Common myeloid progenitor, CD34-positive (primary cell): ENCODE measurements around the gene MTHFD2L.
A peak's percentile ranks its signal among the peaks of the same experiment; 100 is the strongest.

Experiments
- CTCF ChIA-PET: fragments of 350-600 bp; sonication (Branson Sonifier 250); formaldehyde crosslinking; loops from one replicate; lab custom pipeline; 2021; ENCODE audit warnings: antibody characterized with exemption; lab: Charles Lee
- POLR2A ChIA-PET: fragments of 350-600 bp; sonication (Branson Sonifier 250); formaldehyde crosslinking; loops from one replicate; lab custom pipeline; 2021; ENCODE audit warnings: antibody characterized with exemption; lab: Charles Lee
- DNase-seq, 3 donors: peaks; one replicate each; pipeline versions ENCODE4 v3.0.0 to v3.0.0-alpha.2; 2013
- H3K27ac ChIP-seq, 2 experiments: 1 replicate in 1 of 2; 2 replicates in 1 of 2; pipeline ENCODE4 v1.7.0; 2013; ENCODE audit warnings: inconsistent platforms in 2 of 2, low read length in 2 of 2, mild to moderate bottlenecking in 2 of 2, low read depth in 1 of 2, moderate library complexity in 1 of 2; ENCODE audit not compliant: severe bottlenecking in 2 of 2, insufficient read depth in 1 of 2, poor library complexity in 1 of 2
- H3K27me3 ChIP-seq, 5 experiments: replicated peaks in 2 of 5; 1 replicate in 3 of 5; 2 replicates in 2 of 5; pipeline versions ENCODE4 v1.6.1 to v1.7.0; 2013; ENCODE audit warnings: low read length in 4 of 5, mild to moderate bottlenecking in 2 of 5, moderate library complexity in 2 of 5, inconsistent platforms in 1 of 5; ENCODE audit not compliant: insufficient read depth in 5 of 5, control insufficient read depth in 4 of 5
- H3K36me3 ChIP-seq, 4 experiments: 1 replicate in 2 of 4; 2 replicates in 2 of 4; pipeline versions ENCODE4 v1.6.1 to v1.7.0; 2013; ENCODE audit warnings: low read length in 3 of 4, control low read depth in 1 of 4, mild to moderate bottlenecking in 1 of 4; ENCODE audit not compliant: control insufficient read depth in 4 of 4, insufficient read depth in 4 of 4
- H3K4me1 ChIP-seq, 4 experiments: 1 replicate in 3 of 4; 2 replicates in 1 of 4; pipeline versions ENCODE4 v1.6.1 to v1.7.1; 2013; ENCODE audit warnings: low read length in 3 of 4, mild to moderate bottlenecking in 3 of 4, control low read depth in 1 of 4, inconsistent platforms in 1 of 4, moderate library complexity in 1 of 4; ENCODE audit not compliant: control insufficient read depth in 4 of 4, insufficient read depth in 4 of 4; ENCODE audit errors: control extremely low read depth in 1 of 4
- H3K4me3 ChIP-seq, 7 experiments: 1 replicate in 4 of 7; 2 replicates in 3 of 7; pipeline versions ENCODE4 v1.5.1 to v1.7.0; 2013; ENCODE audit warnings: mild to moderate bottlenecking in 7 of 7, low read length in 6 of 7, moderate library complexity in 6 of 7, inconsistent platforms in 2 of 7, low read depth in 2 of 7, control low read depth in 1 of 7; ENCODE audit not compliant: insufficient read depth in 4 of 7, control insufficient read depth in 1 of 7; ENCODE audit errors: extremely low read depth in 1 of 7
- H3K9me3 ChIP-seq, 5 experiments: 1 replicate in 4 of 5; 2 replicates in 1 of 5; pipeline versions ENCODE4 v1.6.1 to v1.7.1; 2013; ENCODE audit warnings: low read length in 4 of 5, mild to moderate bottlenecking in 2 of 5, inconsistent platforms in 1 of 5, low read depth in 1 of 5, moderate library complexity in 1 of 5; ENCODE audit not compliant: control insufficient read depth in 4 of 5, insufficient read depth in 2 of 5; ENCODE audit errors: control extremely low read depth in 1 of 5
- WGBS: methylation state at CpG from one replicate; pipeline ENCODE4 v1.1.5; 2013; ENCODE audit not compliant: insufficient coverage; 5-methylcytosine and 5-hydroxymethylcytosine counted together

The MTHFD2L gene

DNA sequence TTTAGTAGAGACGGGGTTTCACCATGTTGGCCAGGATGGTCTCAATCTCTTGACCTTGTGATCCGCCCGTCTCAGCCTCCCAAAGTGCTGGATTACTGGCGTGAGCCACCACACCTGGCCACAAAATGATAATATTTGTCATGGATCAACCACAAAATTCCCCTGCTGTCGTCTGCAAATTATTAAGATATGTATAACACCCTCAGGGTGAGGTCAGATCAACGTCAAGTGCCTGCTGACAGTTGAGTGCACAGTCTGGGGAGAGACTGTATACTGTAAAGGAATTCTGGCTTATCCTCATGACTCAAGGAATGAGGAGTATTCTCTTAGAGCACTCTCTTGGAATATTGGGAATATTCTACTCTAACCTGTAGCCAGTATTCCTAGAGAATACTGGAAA lies 161.6 kb downstream of the MTHFD2L start:
- H3K27me3 ChIP-seq: no peaks in the 10 kb centered on the region
- CTCF ChIA-PET: interaction anchor here (0.6 to 10.3 kb wide), 32 partner anchors 9 to 590 kb away, joined by 3 to 158 read pairs (median 4); partner anchors contain the start of genes EPGN and EREG
- H3K9me3 ChIP-seq: no peaks in the 10 kb centered on the region
- H3K27ac ChIP-seq: no peak overlapping the region
- peaks cover 4 to 78% (median 39%) of the 10 kb centered on the region in 4 experiments for H3K4me1 ChIP-seq
- H3K4me3 ChIP-seq: no peak overlapping the region
- H3K36me3 ChIP-seq: peaks cover 0 to 2% (median 1%) of the 10 kb centered on the region in 4 experiments
- POLR2A ChIA-PET: no interaction called here
- DNase-seq: no peak
- WGBS: 90% methylated on average over 2 of the region's 6 CpGs

GRCh38 chr4:74320559-74321118 lies 162.7 kb downstream of the MTHFD2L start:
- 33% methylated on average over 4 of the region's 4 CpGs for WGBS
- Histone ChIP-seq H3K9me3 (no peaks in the 10 kb centered on the region), H3K27ac (peak overlapping the region in 1 of 2 experiments; percentile 29), H3K27me3 (no peaks in the 10 kb centered on the region), H3K36me3 (peaks cover 0 to 2% (median 1%) of the 10 kb centered on the region in 4 experiments), H3K4me3 (peak overlapping the region in 4 of 7 experiments; percentile 8 to 68 (median 44)), H3K4me1 (peaks cover 4 to 78% (median 34%) of the 10 kb centered on the region in 4 experiments)
- CTCF ChIA-PET: interaction anchor here (0.6 to 10.3 kb wide), 40 partner anchors 7 to 1621 kb away, joined by 3 to 158 read pairs (median 4); partner anchors contain the start of genes AREG, EPGN and EREG
- DNase-seq: peak; percentile 85 to 92 (median 92)
- POLR2A ChIA-PET: interaction anchor here (0.5 to 1.0 kb wide), 3 partner anchors 44 to 57 kb away, joined by 3 to 4 read pairs (median 3); no protein-coding TSS in a partner anchor

DNA sequence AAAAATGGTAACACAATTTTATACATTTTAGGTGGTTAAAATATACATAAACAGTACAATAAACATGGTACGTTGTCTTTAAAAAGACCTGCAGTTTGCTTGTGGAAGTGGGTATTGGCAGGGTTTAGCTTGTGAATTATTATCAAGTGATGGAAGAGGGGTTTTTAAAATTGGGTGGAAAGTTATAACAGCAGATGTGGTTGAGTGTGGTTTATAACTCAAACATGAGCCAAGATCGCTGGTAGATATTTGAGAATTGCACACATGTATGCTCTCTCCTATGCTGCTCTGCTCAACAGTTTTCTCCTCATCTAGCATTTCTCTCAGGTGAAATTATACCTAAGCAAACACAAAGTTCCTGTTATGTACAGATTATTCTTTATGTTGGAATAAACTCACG lies 164.4 kb downstream of the MTHFD2L start:
- CTCF ChIA-PET: interaction anchor here (1.1 to 10.3 kb wide), 12 partner anchors 10 to 350 kb away, joined by 3 to 158 read pairs (median 4); partner anchors contain the start of gene EREG
- Histone ChIP-seq H3K4me3 (peak overlapping the region in 5 of 7 experiments; percentile 16 to 87 (median 41)), H3K4me1 (peaks cover 4 to 81% (median 32%) of the 10 kb centered on the region in 4 experiments), H3K36me3 (peaks cover 0 to 2% (median under 1%) of the 10 kb centered on the region in 4 experiments), H3K9me3 (peaks cover 0 to 1% (median 0%) of the 10 kb centered on the region in 5 experiments), H3K27ac (peak overlapping the region; percentile 47 to 68), H3K27me3 (no peaks in the 10 kb centered on the region)
- WGBS: 0% methylated on average over 1 of the region's 3 CpGs
- POLR2A ChIA-PET: no interaction called here
- peak in 2 of 3 donors; percentile 48 to 63 for DNase-seq

- no peak for DNase-seq
- H3K36me3 ChIP-seq: peaks cover 0 to 5% (median 1%) of the 10 kb centered on the region in 4 experiments
- H3K4me1 ChIP-seq: peaks cover 4 to 84% (median 36%) of the 10 kb centered on the region in 4 experiments
- H3K27me3 ChIP-seq: no peaks in the 10 kb centered on the region
- peaks cover 0 to 2% (median 0%) of the 10 kb centered on the region in 5 experiments for H3K9me3 ChIP-seq
- peak overlapping the region in 4 of 7 experiments; percentile 3 to 88 (median 54) for H3K4me3 ChIP-seq
- H3K27ac ChIP-seq: peak overlapping the region in 1 of 2 experiments; percentile 68
- ChIA-PET CTCF (interaction anchor here (0.9 to 10.3 kb wide), 10 partner anchors 9 to 349 kb away, joined by 3 to 158 read pairs (median 3); no protein-coding TSS in a partner anchor), POLR2A (interaction anchor here (0.9 kb wide), 1 partner anchor 32 kb away, joined by 5 read pairs; no protein-coding TSS in a partner anchor)
- 84% methylated on average over 2 of the region's 4 CpGs for WGBS
Observed at GRCh38 chr4:74323663-74324062, 165.7 kb downstream of the MTHFD2L start.

GRCh38 chr4:74324262-74324661 lies 166.3 kb downstream of the MTHFD2L start:
- H3K36me3 ChIP-seq: peaks cover 0 to 5% (median 1%) of the 10 kb centered on the region in 4 experiments
- peaks cover 0 to 2% (median 0%) of the 10 kb centered on the region in 5 experiments for H3K9me3 ChIP-seq
- ChIA-PET POLR2A (interaction anchor here (0.9 kb wide), 1 partner anchor 31 kb away, joined by 5 read pairs; no protein-coding TSS in a partner anchor), CTCF (interaction anchor here (0.9 to 1.5 kb wide), 10 partner anchors 9 to 351 kb away, joined by 3 to 4 read pairs (median 3); no protein-coding TSS in a partner anchor)
- 0% methylated on average over 2 of the region's 3 CpGs for WGBS
- peak overlapping the region in 3 of 7 experiments; percentile 22 to 88 (median 87) for H3K4me3 ChIP-seq
- no peaks in the 10 kb centered on the region for H3K27me3 ChIP-seq
- H3K27ac ChIP-seq: peak overlapping the region in 1 of 2 experiments; percentile 68
- DNase-seq: no peak
- peaks cover 4 to 84% (median 36%) of the 10 kb centered on the region in 4 experiments for H3K4me1 ChIP-seq

DNA sequence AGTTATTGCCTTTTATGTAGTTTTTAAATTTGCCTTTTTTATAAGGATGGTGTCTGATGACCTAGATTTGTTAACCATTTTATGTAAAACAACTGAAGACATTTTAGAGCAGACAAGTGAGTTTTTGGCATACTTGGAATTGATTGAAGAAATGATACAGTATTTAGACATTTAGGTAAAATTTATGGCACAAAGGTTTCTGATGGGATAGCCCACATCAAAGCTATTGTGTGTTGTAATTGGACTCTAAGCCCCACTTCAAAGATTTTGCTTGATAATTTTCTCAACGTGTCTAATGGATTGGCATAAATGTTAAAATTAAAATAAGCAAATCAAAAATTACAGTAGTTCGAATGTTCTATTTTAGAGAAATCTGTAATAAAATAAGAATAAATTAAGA lies 168.0 kb downstream of the MTHFD2L start:
- DNase-seq: no peak
- Histone ChIP-seq H3K4me1 (peaks cover 3 to 78% (median 32%) of the 10 kb centered on the region in 4 experiments), H3K9me3 (peaks cover 0 to 5% (median 0%) of the 10 kb centered on the region in 5 experiments), H3K27ac (no peak overlapping the region), H3K36me3 (peaks cover 0 to 3% (median 1%) of the 10 kb centered on the region in 4 experiments), H3K27me3 (no peaks in the 10 kb centered on the region), H3K4me3 (peak overlapping the region in 3 of 7 experiments; percentile 8 to 88 (median 87))
- ChIA-PET POLR2A (no interaction called here), CTCF (interaction anchor here (0.9 kb wide), 1 partner anchor 347 kb away, joined by 3 read pairs; no protein-coding TSS in a partner anchor)
- no CpG with 5 or more reads among the region's 2 CpGs for WGBS
